ENCODE results near the gene GLT8D2. TPM values are rescaled to one million over a fixed set of nuclear protein-coding genes. Genes with fewer than 3 reads are reported as not detected.
A peak's percentile ranks its signal among the peaks of the same experiment; 100 is the strongest.

The GLT8D2 gene
- total RNA-seq, 1 donor from 2014 or later, result 0.46 TPM

DNA sequence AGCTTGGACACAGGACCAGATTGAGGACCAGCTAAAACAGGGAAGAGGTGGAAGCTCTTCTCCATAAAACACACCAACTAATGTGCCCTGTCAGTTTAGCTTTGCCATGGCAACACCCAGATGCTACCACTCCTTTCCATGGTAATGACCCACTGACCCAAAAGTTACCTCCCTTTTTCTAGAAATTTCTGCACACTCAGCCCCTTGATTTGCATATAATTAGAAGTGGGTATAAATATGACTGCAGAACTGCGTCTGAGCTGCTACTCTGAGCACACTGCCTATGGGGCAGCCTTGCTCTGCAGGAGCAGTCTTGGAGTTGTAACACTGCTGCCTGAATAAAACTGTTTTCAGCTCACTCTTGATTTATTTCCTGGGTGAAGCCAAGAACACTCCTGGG, 87.5 kb downstream of the GLT8D2 start:
- TF ChIP-seq, protein P1, sequence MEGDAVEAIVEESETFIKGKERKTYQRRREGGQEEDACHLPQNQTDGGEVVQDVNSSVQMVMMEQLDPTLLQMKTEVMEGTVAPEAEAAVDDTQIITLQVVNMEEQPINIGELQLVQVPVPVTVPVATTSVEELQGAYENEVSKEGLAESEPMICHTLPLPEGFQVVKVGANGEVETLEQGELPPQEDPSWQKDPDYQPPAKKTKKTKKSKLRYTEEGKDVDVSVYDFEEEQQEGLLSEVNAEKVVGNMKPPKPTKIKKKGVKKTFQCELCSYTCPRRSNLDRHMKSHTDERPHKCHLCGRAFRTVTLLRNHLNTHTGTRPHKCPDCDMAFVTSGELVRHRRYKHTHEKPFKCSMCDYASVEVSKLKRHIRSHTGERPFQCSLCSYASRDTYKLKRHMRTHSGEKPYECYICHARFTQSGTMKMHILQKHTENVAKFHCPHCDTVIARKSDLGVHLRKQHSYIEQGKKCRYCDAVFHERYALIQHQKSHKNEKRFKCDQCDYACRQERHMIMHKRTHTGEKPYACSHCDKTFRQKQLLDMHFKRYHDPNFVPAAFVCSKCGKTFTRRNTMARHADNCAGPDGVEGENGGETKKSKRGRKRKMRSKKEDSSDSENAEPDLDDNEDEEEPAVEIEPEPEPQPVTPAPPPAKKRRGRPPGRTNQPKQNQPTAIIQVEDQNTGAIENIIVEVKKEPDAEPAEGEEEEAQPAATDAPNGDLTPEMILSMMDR (IDR thresholded peaks at IDR 0.05; ENCODE audit: unreplicated experiment), result no peak
- no peak for DNase-seq (ENCODE audit: low spot score, unreplicated experiment)
- Mint-ChIP-seq H3K27ac (no peak overlapping the region), H3K27me3 (no peaks in the 10 kb centered on the region), H3K4me1 (ENCODE audit: low read depth) (peaks cover 33% of the 10 kb centered on the region), H3K9me3 (ENCODE audit: low read depth) (no peaks in the 10 kb centered on the region), H3K4me3 (ENCODE audit: low read depth) (no peak overlapping the region), H3K36me3 (ENCODE audit: insufficient read depth) (no peaks in the 10 kb centered on the region)

DNA sequence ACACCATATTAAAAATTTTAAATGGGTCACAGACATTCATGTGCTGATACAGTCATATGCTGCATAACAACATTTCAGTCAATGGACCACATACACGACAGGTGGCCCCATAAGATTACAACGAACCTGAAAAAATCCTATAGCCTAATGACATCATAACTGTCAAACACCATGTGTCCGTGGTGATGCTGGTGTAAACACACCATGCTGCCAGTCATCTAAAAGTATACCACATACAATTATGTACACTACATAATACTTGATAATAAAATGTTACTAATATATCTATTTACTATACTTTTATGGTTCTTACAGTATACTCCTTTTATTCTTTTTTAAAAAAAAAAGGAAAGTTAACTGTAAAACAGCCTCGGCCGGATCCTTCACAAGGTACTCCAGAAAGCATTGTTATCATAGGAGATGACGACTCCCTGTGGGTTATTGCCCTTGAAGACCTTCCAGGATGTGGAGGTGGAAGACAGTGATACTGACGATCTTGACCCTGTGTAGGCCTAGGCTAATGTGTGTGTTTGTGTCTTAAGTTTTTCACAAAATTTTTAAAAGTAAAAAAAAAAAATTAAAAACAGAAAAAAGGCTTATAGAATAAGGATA, 89.3 kb downstream of the GLT8D2 start:
- Mint-ChIP-seq H3K4me3 (ENCODE audit: low read depth) (no peak overlapping the region), H3K9me3 (ENCODE audit: low read depth) (no peaks in the 10 kb centered on the region)
- TF ChIP-seq, protein P1 (IDR thresholded peaks at IDR 0.05; ENCODE audit: unreplicated experiment), result no peak

DNA sequence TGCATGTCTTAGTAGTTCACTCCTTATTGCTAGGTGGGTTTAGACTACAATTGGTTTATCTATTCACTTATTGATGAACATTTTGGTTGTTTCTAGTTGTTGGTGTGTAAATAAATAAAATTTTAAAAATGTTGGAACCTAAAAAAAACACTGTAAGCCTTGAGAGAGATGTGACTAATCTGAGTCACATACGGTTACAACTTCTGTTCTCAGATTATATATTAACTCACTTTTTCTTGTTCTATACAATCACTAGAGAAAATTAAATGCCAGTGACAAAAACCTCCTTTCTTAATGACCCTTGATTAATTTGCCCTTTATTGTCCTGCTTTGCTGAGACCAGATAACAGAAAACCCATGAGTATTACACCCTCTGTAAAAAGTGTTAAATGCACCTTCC, 91.4 kb downstream of the GLT8D2 start:
- Mint-ChIP-seq H3K4me3 (ENCODE audit: low read depth) (peak overlapping the region; percentile 46), H3K36me3 (ENCODE audit: insufficient read depth) (peaks cover 7% of the 10 kb centered on the region), H3K27ac (peak overlapping the region; percentile 94), H3K4me1 (ENCODE audit: low read depth) (peaks cover 25% of the 10 kb centered on the region), H3K9me3 (ENCODE audit: low read depth) (no peaks in the 10 kb centered on the region), H3K27me3 (no peaks in the 10 kb centered on the region)
- TF ChIP-seq, protein P1 (IDR thresholded peaks at IDR 0.05; ENCODE audit: unreplicated experiment), result no peak
- DNase-seq (ENCODE audit: low spot score, unreplicated experiment), result no peak

More for the DNA sequence above, 89.3 kb downstream of the GLT8D2 start:
- DNase-seq (ENCODE audit: low spot score, unreplicated experiment), result no peak
- no peak overlapping the region for H3K27ac Mint-ChIP-seq
- H3K27me3 Mint-ChIP-seq, result no peaks in the 10 kb centered on the region
- peaks cover 33% of the 10 kb centered on the region for H3K4me1 Mint-ChIP-seq (ENCODE audit: low read depth)
- no peaks in the 10 kb centered on the region for H3K36me3 Mint-ChIP-seq (ENCODE audit: insufficient read depth)

DNA sequence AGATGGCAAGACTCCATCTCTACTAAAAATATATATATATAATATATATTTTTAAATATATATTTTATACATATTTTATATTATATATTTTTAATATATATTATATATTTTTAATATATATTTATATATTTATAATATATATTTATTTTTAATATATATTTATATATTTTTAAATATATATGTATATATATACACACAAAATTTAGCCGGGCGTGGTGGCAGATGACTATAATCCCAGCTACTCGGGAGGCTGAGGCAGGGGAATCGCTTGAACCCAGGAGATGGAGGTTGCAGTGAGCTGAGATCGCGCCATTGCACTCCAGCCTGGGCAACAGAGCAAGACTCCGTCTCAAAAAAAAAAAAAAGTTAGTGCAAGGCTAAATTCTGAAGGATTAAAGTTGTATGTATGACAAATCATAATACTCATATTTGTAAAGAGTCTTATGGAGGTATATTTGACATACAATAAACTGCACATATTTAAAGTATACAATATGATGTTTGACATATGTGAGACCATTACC, 92.1 kb downstream of the GLT8D2 start:
- peak overlapping the region; percentile 99 for H3K27ac Mint-ChIP-seq
- no peaks in the 10 kb centered on the region for H3K27me3 Mint-ChIP-seq
- TF ChIP-seq, protein P1 (IDR thresholded peaks at IDR 0.05; ENCODE audit: unreplicated experiment), result no peak
- peaks cover 25% of the 10 kb centered on the region for H3K4me1 Mint-ChIP-seq (ENCODE audit: low read depth)
- H3K36me3 Mint-ChIP-seq (ENCODE audit: insufficient read depth), result peaks cover 8% of the 10 kb centered on the region
- H3K9me3 Mint-ChIP-seq (ENCODE audit: low read depth), result no peaks in the 10 kb centered on the region
- no peak for DNase-seq (ENCODE audit: low spot score, unreplicated experiment)
- peak overlapping the region; percentile 92 for H3K4me3 Mint-ChIP-seq (ENCODE audit: low read depth)

DNA sequence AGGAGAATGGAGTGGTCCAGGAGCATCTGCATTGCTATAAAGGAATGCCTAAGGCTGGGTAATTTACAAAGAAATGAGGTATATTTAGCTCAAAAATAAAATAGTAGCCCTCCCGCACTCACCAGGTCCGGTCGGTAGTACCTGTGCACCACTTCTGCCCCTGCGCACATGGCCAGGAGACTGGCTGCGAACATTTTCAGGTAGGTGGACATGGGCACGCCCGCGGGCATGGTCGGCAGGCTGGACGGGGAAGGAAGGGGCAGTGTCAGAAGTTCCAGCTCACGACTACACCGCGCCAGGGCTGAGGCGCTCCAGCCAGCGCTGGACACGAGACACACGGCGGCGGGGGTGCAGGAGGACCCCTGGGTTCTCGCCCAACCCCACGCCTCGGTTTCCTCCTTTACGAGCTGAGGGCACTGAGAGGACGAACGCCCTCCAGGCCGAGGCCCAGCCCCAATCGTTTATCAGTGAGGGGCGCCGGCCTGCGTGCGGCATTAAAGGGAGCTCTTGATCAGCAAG, 93.4 kb downstream of the GLT8D2 start:
- Mint-ChIP-seq H3K9me3 (ENCODE audit: low read depth) (no peaks in the 10 kb centered on the region), H3K27ac (peak overlapping the region; percentile 99), H3K27me3 (no peaks in the 10 kb centered on the region), H3K4me1 (ENCODE audit: low read depth) (peaks cover 25% of the 10 kb centered on the region), H3K36me3 (ENCODE audit: insufficient read depth) (peaks cover 11% of the 10 kb centered on the region), H3K4me3 (ENCODE audit: low read depth) (peak overlapping the region; percentile 92)
- no peak for DNase-seq (ENCODE audit: low spot score, unreplicated experiment)
- TF ChIP-seq, protein P1 (IDR thresholded peaks at IDR 0.05; ENCODE audit: unreplicated experiment), result peak; percentile 31

All from progenitor cell of endocrine pancreas (in vitro differentiated cells).